Hepatocyte (in vitro differentiated cells): Measurements from ENCODE around the gene LCN15. TPM values are rescaled to one million over a fixed set of nuclear protein-coding genes. Genes with fewer than 3 reads are reported as not detected.
"Not testable (repeated sequence)": the region's sequence is repeated elsewhere in the genome, so short reads cannot be mapped to it uniquely, and the experiment has no call there.

Source experiments
- DNase-seq: peaks from one replicate; pipeline ENCODE4 v3.0.0-alpha.2; 2016; ENCODE audit warnings: low spot score
- H2AFZ ChIP-seq: fragments of 200-600 bp; sonication (generic); 2 replicates; pipeline ENCODE4 v1.6.0; 2016; ENCODE audit warnings: antibody characterized with exemption, mild to moderate bottlenecking
- H3K27ac ChIP-seq: fragments of 200-600 bp; sonication (generic); 2 replicates; pipeline ENCODE4 v1.5.1; 2016; ENCODE audit warnings: mild to moderate bottlenecking
- H3K27me3 ChIP-seq: fragments of 200-600 bp; sonication (generic); 2 replicates; pipeline ENCODE4 v1.6.1; 2016
- H3K36me3 ChIP-seq: fragments of 200-600 bp; sonication (generic); replicated peaks from 2 replicates; pipeline ENCODE4 v1.5.1; 2016; ENCODE audit warnings: low read depth; ENCODE audit not compliant: insufficient read depth
- H3K4me1 ChIP-seq: fragments of 200-600 bp; sonication (generic); 2 replicates; pipeline ENCODE4 v1.5.1; 2016; ENCODE audit warnings: mild to moderate bottlenecking, moderate library complexity; ENCODE audit not compliant: insufficient read depth
- H3K4me2 ChIP-seq: fragments of 200-600 bp; sonication (generic); 2 replicates; pipeline ENCODE4 v1.6.0; 2016
- H3K4me3 ChIP-seq: fragments of 200-600 bp; sonication (generic); 2 replicates; pipeline ENCODE4 v1.5.1; 2016; ENCODE audit warnings: mild to moderate bottlenecking
- H3K79me2 ChIP-seq: fragments of 200-600 bp; sonication (generic); 2 replicates; pipeline ENCODE4 v1.6.0; 2017; ENCODE audit warnings: mild to moderate bottlenecking
- H3K9me2 ChIP-seq: fragments of 200-600 bp; sonication (generic); replicated peaks from 2 replicates; pipeline ENCODE4 v1.6.0; 2017; ENCODE audit warnings: mild to moderate bottlenecking; ENCODE audit not compliant: insufficient read depth
- H3K9me3 ChIP-seq: fragments of 200-600 bp; sonication (generic); 2 replicates; pipeline ENCODE4 v1.5.1; 2016; ENCODE audit warnings: low read depth, mild to moderate bottlenecking
- H4K20me1 ChIP-seq: fragments of 200-600 bp; sonication (generic); 2 replicates; pipeline ENCODE4 v1.6.0; 2016; ENCODE audit warnings: mild to moderate bottlenecking; ENCODE audit not compliant: insufficient read depth, poor library complexity, severe bottlenecking
- CTCF ChIP-seq: fragments of 200-600 bp; sonication (generic); IDR thresholded peaks from 2 replicates; pipeline ENCODE4 v1.5.1; 2016; ENCODE audit warnings: antibody characterized with exemption, mild to moderate bottlenecking; ENCODE audit not compliant: poor library complexity
- EZH2 ChIP-seq: fragments of 200-600 bp; sonication (generic); IDR thresholded peaks from 2 replicates; pipeline ENCODE4 v1.6.1; 2016; ENCODE audit warnings: antibody characterized with exemption, mild to moderate bottlenecking, borderline replicate concordance
- EZH2phosphoT487 ChIP-seq: fragments of 200-600 bp; sonication (generic); IDR thresholded peaks from one replicate; pipeline ENCODE4 v1.6.1; 2018; ENCODE audit warnings: antibody characterized with exemption, mild to moderate bottlenecking, low read depth, moderate library complexity; ENCODE audit not compliant: unreplicated experiment, severe bottlenecking
- WGBS: methylation state at CpG from one replicate; pipeline ENCODE4 v1.1.6; 2016; ENCODE audit warnings: low lambda C conversion rate; ENCODE audit errors: missing lambda C conversion rate; 5-methylcytosine and 5-hydroxymethylcytosine counted together
- polyA plus RNA-seq: library from polyadenylated mRNA; unstranded; fragments of >200 nt; fragmentation: Nextera tagmentation; extraction: Ambion mirVana; gene quantifications from 2 replicates; pipeline ENCODE4 v1.2.1, GENCODE V29; 2016
- total RNA-seq: library from RNA; depleted of rRNA; stranded (reverse); fragments of >200 nt; gene quantifications from 2 replicates; pipeline ENCODE4 v1.2.3, GENCODE V29; 2014

LCN15 gene
- total and polyA plus RNA-seq, 2 experiments from 2014 or later, result 1.4 to 1.5 TPM

GRCh38 chr9:136760834-136761544, 3.3 kb downstream of the LCN15 start:
- H3K79me2 ChIP-seq, H4K20me1 ChIP-seq, H3K4me3 ChIP-seq, H3K36me3 ChIP-seq, H3K4me1 ChIP-seq, H2AFZ ChIP-seq, H3K9me3 ChIP-seq, H3K27ac ChIP-seq, H3K9me2 ChIP-seq, H3K4me2 ChIP-seq, H3K27me3 ChIP-seq: not testable (repeated sequence)
- WGBS, result 57% methylated on average over 21 of the region's 22 CpGs
- TF ChIP-seq CTCF, result peak; percentile 63
- peak; percentile 84 for DNase-seq

- Histone ChIP-seq H3K9me3 (no peaks in the 10 kb centered on the region), H3K4me2 (no peak overlapping the region), H3K4me3 (no peak overlapping the region), H3K27ac (no peak overlapping the region), H2AFZ (no peak overlapping the region), H3K27me3 (no peaks in the 10 kb centered on the region), H3K9me2 (no peaks in the 10 kb centered on the region), H3K79me2 (no peaks in the 10 kb centered on the region), H3K36me3 (no peaks in the 10 kb centered on the region), H4K20me1 (no peaks in the 10 kb centered on the region), H3K4me1 (no peaks in the 10 kb centered on the region)
- TF ChIP-seq EZH2, result no peak
- TF ChIP-seq EZH2phosphoT487, result no peak
- no peak for TF ChIP-seq CTCF
- WGBS, result 88% methylated on average over 25 of the region's 25 CpGs
- no peak for DNase-seq
Observed at GRCh38 chr9:136760424-136760823, 3.9 kb downstream of the LCN15 start.

- WGBS, result 95% methylated on average over 27 of the region's 27 CpGs
- H3K27me3 ChIP-seq, result no peaks in the 10 kb centered on the region
Observed at GRCh38 chr9:136759436-136760325, 4.6 kb downstream of the LCN15 start.

More at GRCh38 chr9:136759436-136760325, 4.6 kb downstream of the LCN15 start:
- Histone ChIP-seq H4K20me1 (no peaks in the 10 kb centered on the region), H3K9me2 (no peaks in the 10 kb centered on the region), H2AFZ (no peak overlapping the region), H3K27ac (no peak overlapping the region), H3K36me3 (no peaks in the 10 kb centered on the region), H3K79me2 (no peaks in the 10 kb centered on the region), H3K9me3 (no peaks in the 10 kb centered on the region), H3K4me3 (no peak overlapping the region), H3K4me1 (no peaks in the 10 kb centered on the region), H3K4me2 (no peak overlapping the region)
- DNase-seq, result no peak
- no peak for TF ChIP-seq CTCF
- no peak for TF ChIP-seq EZH2
- TF ChIP-seq EZH2phosphoT487, result no peak
